Liver (tissue), 9 donors: ENCODE data around the gene XRRA1. TPM values are rescaled to one million over a fixed set of nuclear protein-coding genes. Genes with fewer than 3 reads are reported as not detected.

Experiments
- DNase-seq: peaks from one replicate; pipeline ENCODE4 v3.0.0-alpha.2; 2017; ENCODE audit warnings: low spot score
- H3K27ac ChIP-seq, 2 donors: one replicate each; pipeline ENCODE4 v1.7.0; 2013; ENCODE audit warnings: inconsistent platforms in 2 of 2, low read length in 2 of 2, control low read depth in 1 of 2, low read depth in 1 of 2, mild to moderate bottlenecking in 1 of 2
- H3K27me3 ChIP-seq, 4 donors: one replicate each; pipeline versions ENCODE4 v1.6.1 to v1.7.0; 2013; ENCODE audit warnings: low read length in 3 of 4, inconsistent platforms in 1 of 4, mild to moderate bottlenecking in 1 of 4, moderate library complexity in 1 of 4; ENCODE audit not compliant: control insufficient read depth in 4 of 4, insufficient read depth in 4 of 4
- H3K36me3 ChIP-seq, 4 donors: one replicate each; pipeline versions ENCODE4 v1.6.1 to v1.7.0; 2013; ENCODE audit warnings: low read length in 3 of 4, mild to moderate bottlenecking in 3 of 4, low read depth in 1 of 4, moderate library complexity in 1 of 4; ENCODE audit not compliant: control insufficient read depth in 4 of 4, insufficient read depth in 3 of 4
- H3K4me1 ChIP-seq, 4 donors: one replicate each; pipeline versions ENCODE4 v1.6.1 to v1.7.0; 2013; ENCODE audit warnings: low read length in 3 of 4, mild to moderate bottlenecking in 3 of 4, moderate library complexity in 1 of 4; ENCODE audit not compliant: control insufficient read depth in 4 of 4, insufficient read depth in 4 of 4
- H3K4me3 ChIP-seq, 3 donors: one replicate each; pipeline versions ENCODE4 v1.6.1 to v1.7.0; 2013; ENCODE audit warnings: low read length in 3 of 3, control low read depth in 1 of 3, low read depth in 1 of 3, mild to moderate bottlenecking in 1 of 3
- H3K9ac ChIP-seq, 2 donors: one replicate each; pipeline ENCODE4 v1.7.0; 2013; ENCODE audit warnings: low read length in 2 of 2, mild to moderate bottlenecking in 2 of 2, moderate library complexity in 2 of 2, control low read depth in 1 of 2, low read depth in 1 of 2
- H3K9me3 ChIP-seq, 4 donors: one replicate each; pipeline versions ENCODE4 v1.6.1 to v1.7.0; 2013; ENCODE audit warnings: low read length in 3 of 4; ENCODE audit not compliant: control insufficient read depth in 4 of 4
- ATF3 ChIP-seq: IDR thresholded peaks from 2 replicates; pipeline ENCODE4 v1.6.1; 2016; ENCODE audit warnings: antibody characterized with exemption
- CTCF ChIP-seq: fragments of 150-350 bp; IDR thresholded peaks from 2 replicates; pipeline ENCODE4 v1.5.1; 2017; ENCODE audit warnings: improper control_type of control experiment, low read depth, low read length; ENCODE audit not compliant: missing input control
- EGR1 ChIP-seq, 2 donors: IDR thresholded peaks; 2 replicates each; pipeline ENCODE4 v1.6.1; 2016 to 2018; ENCODE audit warnings: antibody characterized with exemption in 2 of 2, low read depth in 2 of 2
- FOXA1 ChIP-seq: IDR thresholded peaks from 2 replicates; pipeline ENCODE4 v1.6.1; 2016; ENCODE audit warnings: antibody characterized with exemption
- FOXA2 ChIP-seq: IDR thresholded peaks from 2 replicates; pipeline ENCODE4 v1.6.1; 2016; ENCODE audit warnings: antibody characterized with exemption
- GABPA ChIP-seq, 2 donors: IDR thresholded peaks in 1 of 2; conservative IDR thresholded peaks in 1 of 2; 2 replicates each; pipeline ENCODE4 v1.6.1; 2016; ENCODE audit warnings: antibody characterized with exemption in 2 of 2, mild to moderate bottlenecking in 1 of 2, moderate library complexity in 1 of 2
- HNF4A ChIP-seq, 2 donors: conservative IDR thresholded peaks; 2 replicates each; pipeline ENCODE4 v1.6.1; 2016; ENCODE audit warnings: antibody characterized with exemption in 2 of 2, mild to moderate bottlenecking in 2 of 2
- HNF4G ChIP-seq: IDR thresholded peaks from 2 replicates; pipeline ENCODE4 v1.6.1; 2016; ENCODE audit warnings: antibody characterized with exemption
- JUND ChIP-seq, 2 donors: IDR thresholded peaks; 2 replicates each; pipeline ENCODE4 v1.6.1; 2016; ENCODE audit warnings: antibody characterized with exemption in 2 of 2
- MAX ChIP-seq: IDR thresholded peaks from 2 replicates; pipeline ENCODE4 v1.6.1; 2016; ENCODE audit warnings: antibody characterized with exemption
- NR2F2 ChIP-seq: IDR thresholded peaks from 2 replicates; pipeline ENCODE4 v1.6.1; 2016; ENCODE audit warnings: antibody characterized with exemption
- RAD21 ChIP-seq, 2 donors: IDR thresholded peaks; 2 replicates each; pipeline ENCODE4 v1.6.1; 2016; ENCODE audit warnings: antibody characterized with exemption in 2 of 2, mild to moderate bottlenecking in 2 of 2
- REST ChIP-seq: IDR thresholded peaks from 2 replicates; pipeline ENCODE4 v1.6.1; 2016; ENCODE audit warnings: antibody characterized with exemption, mild to moderate bottlenecking
- RXRA ChIP-seq, 2 donors: IDR thresholded peaks; 2 replicates each; pipeline ENCODE4 v1.6.1; 2017 to 2018; ENCODE audit warnings: antibody characterized with exemption in 2 of 2, mild to moderate bottlenecking in 1 of 2
- SP1 ChIP-seq: IDR thresholded peaks from 2 replicates; pipeline ENCODE4 v1.6.1; 2018; ENCODE audit warnings: antibody characterized with exemption, mild to moderate bottlenecking
- TAF1 ChIP-seq: conservative IDR thresholded peaks from 2 replicates; pipeline ENCODE4 v1.6.1; 2016; ENCODE audit warnings: antibody characterized with exemption, mild to moderate bottlenecking
- YY1 ChIP-seq: IDR thresholded peaks from 2 replicates; pipeline ENCODE4 v1.6.1; 2016; ENCODE audit warnings: antibody characterized with exemption, mild to moderate bottlenecking
- ZBTB33 ChIP-seq: IDR thresholded peaks from 2 replicates; pipeline ENCODE4 v1.6.1; 2016; ENCODE audit warnings: antibody characterized with exemption
- WGBS: extraction: QIAGEN DNeasy Blood & Tissue Kit; methylation state at CpG from one replicate; pipeline ENCODE4 v1.1.7; 2013; 5-methylcytosine and 5-hydroxymethylcytosine counted together
- polyA plus RNA-seq, 2 donors: library from polyadenylated mRNA; stranded (reverse) in 1 of 2; unstranded in 1 of 2; fragments of 200-250 nt in 1 of 2; fragments of >200 nt in 1 of 2; fragmentation: Nextera tagmentation in 1 of 2; extraction: Ambion mirVana in 1 of 2; gene quantifications; one replicate each; pipeline versions ENCODE4 v1.2.1 to v1.2.3, GENCODE V29; 2013 to 2015
- total RNA-seq, 2 donors: library from RNA; depleted of rRNA; stranded (reverse); fragments of >200 nt; gene quantifications; one replicate each; pipeline ENCODE4 v1.2.3, GENCODE V29; 2014
- donor health status: healthy.
- donor health status: healthy.
- donor health status: healthy.
- donor health status: healthy.
- donor health status: healthy.

The XRRA1 gene
- total and polyA plus RNA-seq, 4 donors = 3.8 to 11.6 (median 5.6) TPM

- H3K9ac ChIP-seq = no peak overlapping the region
- no peaks in the 10 kb centered on the region for H3K9me3 ChIP-seq
- H3K36me3 ChIP-seq = peaks cover 3 to 16% (median 8%) of the 10 kb centered on the region in 4 donors
- WGBS = 85% methylated on average over 4 of the region's 4 CpGs
- no peak overlapping the region for H3K4me3 ChIP-seq
- no peak overlapping the region for H3K27ac ChIP-seq
- no peak for DNase-seq
- TF ChIP-seq TAF1 = no peak
- no peak for TF ChIP-seq HNF4A (conservative IDR thresholded peaks at IDR 0.05)
- no peak for TF ChIP-seq FOXA1
- no peak for TF ChIP-seq RXRA (IDR thresholded peaks at IDR 0.05)
- TF ChIP-seq CTCF = no peak
- TF ChIP-seq SP1 = no peak
- TF ChIP-seq HNF4G = no peak
- no peak for TF ChIP-seq GABPA (IDR thresholded peaks at IDR 0.05 in 1 of 2, conservative IDR thresholded peaks at IDR 0.05 in 1 of 2)
- TF ChIP-seq FOXA2 = no peak
- TF ChIP-seq RAD21 (IDR thresholded peaks at IDR 0.05) = no peak
- TF ChIP-seq MAX = no peak
- TF ChIP-seq EGR1 (IDR thresholded peaks at IDR 0.05; ENCODE audit: low read depth in 2 of 2) = no peak
- no peak for TF ChIP-seq REST
- TF ChIP-seq ATF3 = no peak
- no peak for TF ChIP-seq JUND (IDR thresholded peaks at IDR 0.05)
- TF ChIP-seq ZBTB33 = no peak
- no peak for TF ChIP-seq NR2F2
- no peak for TF ChIP-seq YY1
- no peaks in the 10 kb centered on the region for H3K27me3 ChIP-seq
- H3K4me1 ChIP-seq = no peaks in the 10 kb centered on the region
These were observed 39.5 kb downstream of the XRRA1 start for GRCh38 chr11:74909385-74909784.
